Measurements from ENCODE around the gene NETO2. TPM values are rescaled to one million over a fixed set of nuclear protein-coding genes. Genes with fewer than 3 reads are reported as not detected.

The NETO2 gene
- total and polyA plus RNA-seq, 2 of the 13 experiments (the other 11 are each of a cell fraction or from before 2014, with no cell fraction given) = 8.2 to 13.5 TPM

GRCh38 chr16:47143677-47144558, at the start of gene NETO2 (continued):
- no peak for TF ChIP-seq PRPF4 (IDR thresholded peaks at IDR 0.05; ENCODE audit: low read depth, low read length, poor library complexity, severe bottlenecking)
- no peak for TF ChIP-seq SOX5 (CRISPR knock-in tag; IDR thresholded peaks at IDR 0.05; ENCODE audit: borderline replicate concordance)
- no peak for TF ChIP-seq DMAP1 (CRISPR knock-in tag; IDR thresholded peaks at IDR 0.05)
- no peak for TF ChIP-seq ZNF530 (CRISPR knock-in tag; IDR thresholded peaks at IDR 0.05; ENCODE audit: low read depth)
- no peak for TF ChIP-seq ZBTB38 (CRISPR knock-in tag; IDR thresholded peaks at IDR 0.05)
- TF ChIP-seq SMAD1 (CRISPR knock-in tag; IDR thresholded peaks at IDR 0.05; ENCODE audit: borderline replicate concordance, low read depth) = no peak; the same call in 1 of the 2 replicates
- TF ChIP-seq ZNF280B (CRISPR knock-in tag; IDR thresholded peaks at IDR 0.05; ENCODE audit: borderline replicate concordance) = no peak
- TF ChIP-seq, protein P1, sequence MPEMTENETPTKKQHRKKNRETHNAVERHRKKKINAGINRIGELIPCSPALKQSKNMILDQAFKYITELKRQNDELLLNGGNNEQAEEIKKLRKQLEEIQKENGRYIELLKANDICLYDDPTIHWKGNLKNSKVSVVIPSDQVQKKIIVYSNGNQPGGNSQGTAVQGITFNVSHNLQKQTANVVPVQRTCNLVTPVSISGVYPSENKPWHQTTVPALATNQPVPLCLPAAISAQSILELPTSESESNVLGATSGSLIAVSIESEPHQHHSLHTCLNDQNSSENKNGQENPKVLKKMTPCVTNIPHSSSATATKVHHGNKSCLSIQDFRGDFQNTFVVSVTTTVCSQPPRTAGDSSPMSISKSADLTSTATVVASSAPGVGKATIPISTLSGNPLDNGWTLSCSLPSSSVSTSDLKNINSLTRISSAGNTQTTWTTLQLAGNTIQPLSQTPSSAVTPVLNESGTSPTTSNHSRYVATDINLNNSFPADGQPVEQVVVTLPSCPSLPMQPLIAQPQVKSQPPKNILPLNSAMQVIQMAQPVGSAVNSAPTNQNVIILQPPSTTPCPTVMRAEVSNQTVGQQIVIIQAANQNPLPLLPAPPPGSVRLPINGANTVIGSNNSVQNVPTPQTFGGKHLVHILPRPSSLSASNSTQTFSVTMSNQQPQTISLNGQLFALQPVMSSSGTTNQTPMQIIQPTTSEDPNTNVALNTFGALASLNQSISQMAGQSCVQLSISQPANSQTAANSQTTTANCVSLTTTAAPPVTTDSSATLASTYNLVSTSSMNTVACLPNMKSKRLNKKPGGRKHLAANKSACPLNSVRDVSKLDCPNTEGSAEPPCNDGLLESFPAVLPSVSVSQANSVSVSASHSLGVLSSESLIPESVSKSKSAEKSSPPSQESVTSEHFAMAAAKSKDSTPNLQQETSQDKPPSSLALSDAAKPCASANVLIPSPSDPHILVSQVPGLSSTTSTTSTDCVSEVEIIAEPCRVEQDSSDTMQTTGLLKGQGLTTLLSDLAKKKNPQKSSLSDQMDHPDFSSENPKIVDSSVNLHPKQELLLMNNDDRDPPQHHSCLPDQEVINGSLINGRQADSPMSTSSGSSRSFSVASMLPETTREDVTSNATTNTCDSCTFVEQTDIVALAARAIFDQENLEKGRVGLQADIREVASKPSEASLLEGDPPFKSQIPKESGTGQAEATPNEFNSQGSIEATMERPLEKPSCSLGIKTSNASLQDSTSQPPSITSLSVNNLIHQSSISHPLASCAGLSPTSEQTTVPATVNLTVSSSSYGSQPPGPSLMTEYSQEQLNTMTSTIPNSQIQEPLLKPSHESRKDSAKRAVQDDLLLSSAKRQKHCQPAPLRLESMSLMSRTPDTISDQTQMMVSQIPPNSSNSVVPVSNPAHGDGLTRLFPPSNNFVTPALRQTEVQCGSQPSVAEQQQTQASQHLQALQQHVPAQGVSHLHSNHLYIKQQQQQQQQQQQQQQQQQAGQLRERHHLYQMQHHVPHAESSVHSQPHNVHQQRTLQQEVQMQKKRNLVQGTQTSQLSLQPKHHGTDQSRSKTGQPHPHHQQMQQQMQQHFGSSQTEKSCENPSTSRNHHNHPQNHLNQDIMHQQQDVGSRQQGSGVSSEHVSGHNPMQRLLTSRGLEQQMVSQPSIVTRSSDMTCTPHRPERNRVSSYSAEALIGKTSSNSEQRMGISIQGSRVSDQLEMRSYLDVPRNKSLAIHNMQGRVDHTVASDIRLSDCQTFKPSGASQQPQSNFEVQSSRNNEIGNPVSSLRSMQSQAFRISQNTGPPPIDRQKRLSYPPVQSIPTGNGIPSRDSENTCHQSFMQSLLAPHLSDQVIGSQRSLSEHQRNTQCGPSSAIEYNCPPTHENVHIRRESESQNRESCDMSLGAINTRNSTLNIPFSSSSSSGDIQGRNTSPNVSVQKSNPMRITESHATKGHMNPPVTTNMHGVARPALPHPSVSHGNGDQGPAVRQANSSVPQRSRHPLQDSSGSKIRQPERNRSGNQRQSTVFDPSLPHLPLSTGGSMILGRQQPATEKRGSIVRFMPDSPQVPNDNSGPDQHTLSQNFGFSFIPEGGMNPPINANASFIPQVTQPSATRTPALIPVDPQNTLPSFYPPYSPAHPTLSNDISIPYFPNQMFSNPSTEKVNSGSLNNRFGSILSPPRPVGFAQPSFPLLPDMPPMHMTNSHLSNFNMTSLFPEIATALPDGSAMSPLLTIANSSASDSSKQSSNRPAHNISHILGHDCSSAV (CRISPR knock-in tag; IDR thresholded peaks at IDR 0.05; ENCODE audit: borderline replicate concordance) = no peak
- no peak for TF ChIP-seq FOXO1 (CRISPR knock-in tag; IDR thresholded peaks at IDR 0.05)
- no peak; the same call in 1 of the 2 replicates for TF ChIP-seq SP2 (CRISPR knock-in tag; IDR thresholded peaks at IDR 0.05)
- TF ChIP-seq POLR2AphosphoS2 (IDR thresholded peaks at IDR 0.05; ENCODE audit: low read depth, low read length) = no peak
- TF ChIP-seq ZNF652 (CRISPR knock-in tag; IDR thresholded peaks at IDR 0.05; ENCODE audit: borderline replicate concordance, low read depth) = no peak
- TF ChIP-seq, protein P2, sequence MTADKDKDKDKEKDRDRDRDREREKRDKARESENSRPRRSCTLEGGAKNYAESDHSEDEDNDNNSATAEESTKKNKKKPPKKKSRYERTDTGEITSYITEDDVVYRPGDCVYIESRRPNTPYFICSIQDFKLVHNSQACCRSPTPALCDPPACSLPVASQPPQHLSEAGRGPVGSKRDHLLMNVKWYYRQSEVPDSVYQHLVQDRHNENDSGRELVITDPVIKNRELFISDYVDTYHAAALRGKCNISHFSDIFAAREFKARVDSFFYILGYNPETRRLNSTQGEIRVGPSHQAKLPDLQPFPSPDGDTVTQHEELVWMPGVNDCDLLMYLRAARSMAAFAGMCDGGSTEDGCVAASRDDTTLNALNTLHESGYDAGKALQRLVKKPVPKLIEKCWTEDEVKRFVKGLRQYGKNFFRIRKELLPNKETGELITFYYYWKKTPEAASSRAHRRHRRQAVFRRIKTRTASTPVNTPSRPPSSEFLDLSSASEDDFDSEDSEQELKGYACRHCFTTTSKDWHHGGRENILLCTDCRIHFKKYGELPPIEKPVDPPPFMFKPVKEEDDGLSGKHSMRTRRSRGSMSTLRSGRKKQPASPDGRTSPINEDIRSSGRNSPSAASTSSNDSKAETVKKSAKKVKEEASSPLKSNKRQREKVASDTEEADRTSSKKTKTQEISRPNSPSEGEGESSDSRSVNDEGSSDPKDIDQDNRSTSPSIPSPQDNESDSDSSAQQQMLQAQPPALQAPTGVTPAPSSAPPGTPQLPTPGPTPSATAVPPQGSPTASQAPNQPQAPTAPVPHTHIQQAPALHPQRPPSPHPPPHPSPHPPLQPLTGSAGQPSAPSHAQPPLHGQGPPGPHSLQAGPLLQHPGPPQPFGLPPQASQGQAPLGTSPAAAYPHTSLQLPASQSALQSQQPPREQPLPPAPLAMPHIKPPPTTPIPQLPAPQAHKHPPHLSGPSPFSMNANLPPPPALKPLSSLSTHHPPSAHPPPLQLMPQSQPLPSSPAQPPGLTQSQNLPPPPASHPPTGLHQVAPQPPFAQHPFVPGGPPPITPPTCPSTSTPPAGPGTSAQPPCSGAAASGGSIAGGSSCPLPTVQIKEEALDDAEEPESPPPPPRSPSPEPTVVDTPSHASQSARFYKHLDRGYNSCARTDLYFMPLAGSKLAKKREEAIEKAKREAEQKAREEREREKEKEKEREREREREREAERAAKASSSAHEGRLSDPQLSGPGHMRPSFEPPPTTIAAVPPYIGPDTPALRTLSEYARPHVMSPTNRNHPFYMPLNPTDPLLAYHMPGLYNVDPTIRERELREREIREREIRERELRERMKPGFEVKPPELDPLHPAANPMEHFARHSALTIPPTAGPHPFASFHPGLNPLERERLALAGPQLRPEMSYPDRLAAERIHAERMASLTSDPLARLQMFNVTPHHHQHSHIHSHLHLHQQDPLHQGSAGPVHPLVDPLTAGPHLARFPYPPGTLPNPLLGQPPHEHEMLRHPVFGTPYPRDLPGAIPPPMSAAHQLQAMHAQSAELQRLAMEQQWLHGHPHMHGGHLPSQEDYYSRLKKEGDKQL (CRISPR knock-in tag; IDR thresholded peaks at IDR 0.05; ENCODE audit: low read depth) = no peak

All from HepG2 (cell line).